WTC11 (cell line): ENCODE data around the gene ANO2. TPM values are rescaled to one million over a fixed set of nuclear protein-coding genes. Genes with fewer than 3 reads are reported as not detected.

ENCODE experiments used
- ATAC-seq: fragments of 200-7000 bp; cut with Tn5 transposase; 2 replicates; pipeline ENCODE4 v1.10.0; 2021; ENCODE audit warnings: mild to moderate bottlenecking, moderate library complexity
- CTCF ChIA-PET: fragments of 300-600 bp; sonication (Branson Sonifier 250); formaldehyde crosslinking; loops from one replicate; lab custom pipeline; 2021; ENCODE audit warnings: antibody characterized with exemption; lab: Charles Lee
- POLR2A ChIA-PET: fragments of 350-600 bp; sonication (Branson Sonifier 250); formaldehyde crosslinking; loops from one replicate; lab custom pipeline; 2021; ENCODE audit warnings: antibody characterized with exemption; lab: Charles Lee
- DNase-seq: peaks from one replicate; pipeline ENCODE4 v3.0.0; 2021; ENCODE audit warnings: low spot score
- H3K27ac Mint-ChIP-seq: 2 replicates; pipeline ENCODE4 v1.8.0; 2021; ENCODE audit warnings: mixed read lengths
- H3K27me3 Mint-ChIP-seq: 2 replicates; pipeline ENCODE4 v1.8.0; 2021; ENCODE audit warnings: low read depth, mild to moderate bottlenecking, moderate library complexity, mixed read lengths
- H3K36me3 Mint-ChIP-seq: 2 replicates; pipeline ENCODE4 v1.8.0; 2021; ENCODE audit warnings: mixed read lengths
- H3K4me1 Mint-ChIP-seq: 2 replicates; pipeline ENCODE4 v1.8.0; 2022; ENCODE audit warnings: mixed read lengths
- H3K4me3 Mint-ChIP-seq: 2 replicates; pipeline ENCODE4 v1.8.0; 2021; ENCODE audit warnings: mild to moderate bottlenecking, moderate library complexity, mixed read lengths
- H3K9me3 Mint-ChIP-seq: 2 replicates; pipeline ENCODE4 v1.8.0; 2021; ENCODE audit warnings: mixed read lengths
- ATF1 ChIP-seq: sonication (generic); formaldehyde crosslinking; IDR thresholded peaks from 2 replicates; pipeline ENCODE4 v1.8.1; 2023; ENCODE audit warnings: mild to moderate bottlenecking, moderate library complexity, missing genetic modification reagents
- CBFB ChIP-seq: sonication (generic); formaldehyde crosslinking; IDR thresholded peaks from 2 replicates; pipeline ENCODE4 v1.8.1; 2022; ENCODE audit warnings: mild to moderate bottlenecking, low read depth, missing genetic modification reagents
- CDX4 ChIP-seq: fragments of 250-450 bp; sonication (Bioruptor Pico); IDR thresholded peaks from 2 replicates; pipeline ENCODE4 v1.9.0; 2021; ENCODE audit warnings: moderate library complexity, mild to moderate bottlenecking, inconsistent platforms, borderline replicate concordance
- CREB1 ChIP-seq: sonication (generic); formaldehyde crosslinking; IDR thresholded peaks from 2 replicates; pipeline ENCODE4 v1.8.0; 2023; ENCODE audit warnings: mild to moderate bottlenecking, missing genetic modification reagents
- CREM ChIP-seq: sonication (generic); formaldehyde crosslinking; IDR thresholded peaks from 2 replicates; pipeline ENCODE4 v1.8.1; 2022; ENCODE audit warnings: mild to moderate bottlenecking, missing genetic modification reagents, moderate library complexity
- E2F5 ChIP-seq: sonication (generic); formaldehyde crosslinking; IDR thresholded peaks from 2 replicates; pipeline ENCODE4 v1.8.1; 2022; ENCODE audit warnings: mild to moderate bottlenecking, moderate library complexity, missing genetic modification reagents
- EMX1 ChIP-seq: fragments of 250-450 bp; sonication (Bioruptor Pico); IDR thresholded peaks from 2 replicates; pipeline ENCODE4 v1.8.0; 2021; ENCODE audit warnings: mild to moderate bottlenecking
- FOXJ3 ChIP-seq: sonication (generic); formaldehyde crosslinking; IDR thresholded peaks from 2 replicates; pipeline ENCODE4 v1.9.0; 2021; ENCODE audit warnings: missing genetic modification reagents, mild to moderate bottlenecking, borderline replicate concordance
- FOXP4 ChIP-seq: sonication (generic); formaldehyde crosslinking; IDR thresholded peaks from 2 replicates; pipeline ENCODE4 v1.8.0; 2022; ENCODE audit warnings: mild to moderate bottlenecking, missing genetic modification reagents
- GTF2I ChIP-seq: fragments of 250-450 bp; sonication (Bioruptor Pico); conservative IDR thresholded peaks from 2 replicates; pipeline ENCODE4 v1.4.0; 2021; ENCODE audit warnings: mild to moderate bottlenecking
- MLX ChIP-seq: sonication (generic); formaldehyde crosslinking; IDR thresholded peaks from 2 replicates; pipeline ENCODE4 v1.8.1; 2023; ENCODE audit warnings: mild to moderate bottlenecking, missing genetic modification reagents, moderate library complexity
- MYBL2 ChIP-seq: sonication (generic); formaldehyde crosslinking; IDR thresholded peaks from 2 replicates; pipeline ENCODE4 v1.8.1; 2023; ENCODE audit warnings: mild to moderate bottlenecking, moderate library complexity, missing genetic modification reagents
- NFYB ChIP-seq: sonication (generic); formaldehyde crosslinking; conservative IDR thresholded peaks from 2 replicates; pipeline ENCODE4 v1.8.0; 2022; ENCODE audit warnings: low read depth, missing genetic modification reagents
- SMAD3 ChIP-seq: sonication (generic); formaldehyde crosslinking; IDR thresholded peaks from 2 replicates; pipeline ENCODE4 v1.8.0; 2022; ENCODE audit warnings: missing genetic modification reagents, mild to moderate bottlenecking, borderline replicate concordance
- TCF7 ChIP-seq: sonication (generic); formaldehyde crosslinking; IDR thresholded peaks from 2 replicates; pipeline ENCODE4 v1.8.0; 2022; ENCODE audit warnings: mild to moderate bottlenecking, low read depth, missing genetic modification reagents, moderate library complexity
- TP53 ChIP-seq: sonication (generic); formaldehyde crosslinking; IDR thresholded peaks from 2 replicates; pipeline ENCODE4 v1.8.1; 2023; ENCODE audit warnings: mild to moderate bottlenecking, missing genetic modification reagents
- USF1 ChIP-seq: sonication (generic); formaldehyde crosslinking; IDR thresholded peaks from 2 replicates; pipeline ENCODE4 v1.8.0; 2022; ENCODE audit warnings: mild to moderate bottlenecking, missing genetic modification reagents
- ZMAT4 ChIP-seq: fragments of 250-450 bp; sonication (Bioruptor Pico); IDR thresholded peaks from 2 replicates; pipeline ENCODE4 v1.9.0; 2021; ENCODE audit warnings: mild to moderate bottlenecking
- ZNF281 ChIP-seq: sonication (generic); formaldehyde crosslinking; IDR thresholded peaks from 2 replicates; pipeline ENCODE4 v1.8.0; 2023; ENCODE audit warnings: mild to moderate bottlenecking, missing genetic modification reagents
- ZNF416 ChIP-seq: fragments of 250-450 bp; sonication (Bioruptor Pico); IDR thresholded peaks from 2 replicates; pipeline ENCODE4 v1.9.0; 2021; ENCODE audit warnings: mild to moderate bottlenecking, inconsistent platforms
- total RNA-seq: library from RNA; stranded (reverse); gene quantifications from 3 replicates; pipeline ENCODE4 v1.2.3, GENCODE V29; 2021

Gene ANO2
- total RNA-seq, 1 experiment from 2014 or later: 2.8 TPM

GRCh38 chr12:5718073-5718472, 227.0 kb downstream of the ANO2 start:
- no peak overlapping the region for H3K4me3 Mint-ChIP-seq
- H3K36me3 Mint-ChIP-seq: no peaks in the 10 kb centered on the region
- H3K4me1 Mint-ChIP-seq: no peaks in the 10 kb centered on the region
- H3K27ac Mint-ChIP-seq: no peak overlapping the region
- no peaks in the 10 kb centered on the region for H3K9me3 Mint-ChIP-seq
- no peaks in the 10 kb centered on the region for H3K27me3 Mint-ChIP-seq
- TF ChIP-seq FOXJ3 (no peak), TP53 (CRISPR knock-in tag) (no peak), ATF1 (CRISPR knock-in tag) (no peak), NFYB (no peak), ZMAT4 (CRISPR knock-in tag) (no peak), CBFB (CRISPR knock-in tag) (no peak), ZNF416 (CRISPR knock-in tag) (no peak), E2F5 (CRISPR knock-in tag) (no peak), ZNF281 (CRISPR knock-in tag) (no peak), FOXP4 (no peak), SMAD3 (CRISPR knock-in tag) (no peak), EMX1 (CRISPR knock-in tag) (no peak), USF1 (CRISPR knock-in tag) (no peak), CREM (CRISPR knock-in tag) (no peak), MLX (no peak), TCF7 (CRISPR knock-in tag) (no peak), GTF2I (CRISPR knock-in tag) (no peak), CDX4 (CRISPR knock-in tag) (no peak), MYBL2 (CRISPR knock-in tag) (no peak), CREB1 (CRISPR knock-in tag) (no peak)
- DNase-seq (no peak), ATAC-seq (no peak)
- ChIA-PET POLR2A (no interaction called here), CTCF (interaction anchor here (1.0 kb wide), 1 partner anchor 27 kb away, joined by 3 read pairs; no protein-coding TSS in a partner anchor)
